Measurements from ENCODE around the gene VAX1.

Gene VAX1

GRCh38 chr10:117137031-117137910 is 799 bp downstream of the VAX1 start:
- Mint-ChIP-seq H3K4me3 (peak overlapping the region; percentile 68), H3K27ac (no peak overlapping the region), H3K4me1 (peaks cover 33% of the 10 kb centered on the region), H3K27me3 (ENCODE audit: low read depth, poor library complexity) (peaks cover 100% of the 10 kb centered on the region), H3K36me3 (ENCODE audit: low read depth) (no peaks in the 10 kb centered on the region), H3K9me3 (peaks cover 15% of the 10 kb centered on the region)
- DNase-seq = peak; percentile 63
- no peak for TF ChIP-seq CTCF (IDR thresholded peaks at IDR 0.05)

GRCh38 chr10:117136391-117136975 is 1.6 kb downstream of the VAX1 start:
- Mint-ChIP-seq H3K4me3 (peak overlapping the region; percentile 48), H3K36me3 (ENCODE audit: low read depth) (no peaks in the 10 kb centered on the region), H3K9me3 (peaks cover 7% of the 10 kb centered on the region), H3K27ac (no peak overlapping the region), H3K27me3 (ENCODE audit: low read depth, poor library complexity) (peaks cover 100% of the 10 kb centered on the region), H3K4me1 (peaks cover 41% of the 10 kb centered on the region)
- DNase-seq = no peak
- no peak for TF ChIP-seq CTCF (IDR thresholded peaks at IDR 0.05)

GRCh38 chr10:117135480-117136140 is 2.5 kb downstream of the VAX1 start:
- no peaks in the 10 kb centered on the region for H3K36me3 Mint-ChIP-seq (ENCODE audit: low read depth)
- no peak overlapping the region for H3K4me3 Mint-ChIP-seq
- no peak for DNase-seq
- no peaks in the 10 kb centered on the region for H3K9me3 Mint-ChIP-seq
- TF ChIP-seq CTCF (IDR thresholded peaks at IDR 0.05) = no peak
- no peak overlapping the region for H3K27ac Mint-ChIP-seq
- H3K4me1 Mint-ChIP-seq = peaks cover 49% of the 10 kb centered on the region
- H3K27me3 Mint-ChIP-seq (ENCODE audit: low read depth, poor library complexity) = peaks cover 100% of the 10 kb centered on the region

GRCh38 chr10:117135026-117135372 is 3.1 kb downstream of the VAX1 start:
- no peak for DNase-seq
- peaks cover 49% of the 10 kb centered on the region for H3K4me1 Mint-ChIP-seq
- H3K27ac Mint-ChIP-seq = no peak overlapping the region
- H3K9me3 Mint-ChIP-seq = no peaks in the 10 kb centered on the region
- no peak for TF ChIP-seq CTCF (IDR thresholded peaks at IDR 0.05)
- no peaks in the 10 kb centered on the region for H3K36me3 Mint-ChIP-seq (ENCODE audit: low read depth)
- H3K4me3 Mint-ChIP-seq = peak overlapping the region; percentile 48
- peaks cover 100% of the 10 kb centered on the region for H3K27me3 Mint-ChIP-seq (ENCODE audit: low read depth, poor library complexity)

GRCh38 chr10:117134306-117135025 is 3.6 kb downstream of the VAX1 start:
- Mint-ChIP-seq H3K27ac (no peak overlapping the region), H3K36me3 (ENCODE audit: low read depth) (no peaks in the 10 kb centered on the region), H3K9me3 (no peaks in the 10 kb centered on the region), H3K27me3 (ENCODE audit: low read depth, poor library complexity) (peaks cover 100% of the 10 kb centered on the region), H3K4me3 (peak overlapping the region; percentile 66), H3K4me1 (peaks cover 49% of the 10 kb centered on the region)
- no peak for TF ChIP-seq CTCF (IDR thresholded peaks at IDR 0.05)
- peak; percentile 56 for DNase-seq
